ENCODE measurements around the gene RCAN2. TPM values are rescaled to one million over a fixed set of nuclear protein-coding genes. Genes with fewer than 3 reads are reported as not detected.

RCAN2 gene
- total and polyA plus RNA-seq, 2 donors (not counting 3 experiments of a cell fraction or from before 2014, with no cell fraction given) = 0.07 to 0.33 TPM

GRCh38 chr6:46340246-46340645 lies 151.0 kb downstream of the RCAN2 start:
- POLR2A ChIA-PET = no interaction called here
- no peaks in the 10 kb centered on the region for H3K36me3 ChIP-seq (ENCODE audit: control insufficient read depth in 2 of 2, extremely low read depth in 1 of 2, insufficient read depth in 2 of 2, low read length in 2 of 2)
- no peak overlapping the region for H3K27ac ChIP-seq (ENCODE audit: insufficient read depth, low read depth, low read length)
- no peak overlapping the region for H3K4me2 ChIP-seq (ENCODE audit: insufficient read depth, low read length)
- no peak overlapping the region for H2AFZ ChIP-seq (ENCODE audit: low read depth, low read length)
- no peak for DNase-seq (ENCODE audit: low read depth, low spot score)
- no peaks in the 10 kb centered on the region for H3K9me1 ChIP-seq (replicated peaks; ENCODE audit: control insufficient read depth, extremely low read depth, insufficient read depth, low read length)
- H3K9ac ChIP-seq (replicated peaks; ENCODE audit: extremely low read depth, insufficient read depth, low read length) = no peak overlapping the region
- dilution Hi-C loops (cut with MboI; ENCODE audit: extremely low pct_ligation_motif_present, low sequenced_read_pairs) = no loop called here
- BruUV-seq (replicated peaks) = no TSS peak
- no peaks in the 10 kb centered on the region for H3K27me3 ChIP-seq (ENCODE audit: control insufficient read depth in 2 of 2, insufficient read depth in 2 of 2, low read length in 2 of 2)
- H3K4me1 ChIP-seq (ENCODE audit: control insufficient read depth, extremely low read depth, insufficient read depth, low read length) = no peaks in the 10 kb centered on the region
- H3K4me3 ChIP-seq (replicated peaks in 1 of 3; ENCODE audit: insufficient read depth in 1 of 3, low read depth in 1 of 3, low read length in 3 of 3) = no peak overlapping the region
- H4K20me1 ChIP-seq (replicated peaks; ENCODE audit: control insufficient read depth, extremely low read depth, insufficient read depth, low read length) = no peaks in the 10 kb centered on the region
- no peak for FAIRE-seq
- intact Hi-C loops (cut with micrococcal nuclease) = no loop called here
- no peak for TF ChIP-seq JUN (IDR thresholded peaks at IDR 0.05; ENCODE audit: borderline replicate concordance, insufficient read depth, insufficient read length, low read depth)
- TF ChIP-seq MAX (IDR thresholded peaks at IDR 0.05; ENCODE audit: insufficient read depth, insufficient read length) = no peak
- TF ChIP-seq GATA2 (IDR thresholded peaks at IDR 0.05; ENCODE audit: insufficient read depth, insufficient read length, low read depth, low read length) = no peak
- TF ChIP-seq POLR2A (IDR thresholded peaks at IDR 0.05; ENCODE audit: low read depth, low read length) = no peak
- TF ChIP-seq POLR2AphosphoS5 (IDR thresholded peaks at IDR 0.05; ENCODE audit: insufficient read depth, low read depth, low read length) = no peak
- TF ChIP-seq FOS (IDR thresholded peaks at IDR 0.05; ENCODE audit: borderline replicate concordance, insufficient read depth, low read length) = no peak
- TF ChIP-seq CTCF (IDR thresholded peaks at IDR 0.05; ENCODE audit: extremely low read depth in 1 of 2, insufficient read depth in 1 of 2, low read depth in 1 of 2, low read length in 2 of 2) = no peak
- no peak for TF ChIP-seq MYC (IDR thresholded peaks at IDR 0.05; ENCODE audit: low read depth, low read length)
- no peak for TF ChIP-seq EZH2 (IDR thresholded peaks at IDR 0.05; ENCODE audit: borderline replicate concordance, low read depth, low read length, severe bottlenecking)
- CTCF ChIA-PET = no interaction called here
- H3K79me2 ChIP-seq (ENCODE audit: control insufficient read depth, insufficient read depth, low read length) = no peaks in the 10 kb centered on the region
- H3K9me3 ChIP-seq (replicated peaks; ENCODE audit: control insufficient read depth, insufficient read depth, low read length) = no peaks in the 10 kb centered on the region
